CD4-positive, alpha-beta T cell treated with Interleukin-6 at 100 ng/mL for 8 hours (primary cell): ENCODE measurements around the gene SMIM26.
A peak's percentile ranks its signal among the peaks of the same experiment; 100 is the strongest.

ENCODE experiments used
- DNase-seq: peaks from one replicate; pipeline ENCODE4 v3.0.0-alpha.2; 2020; ENCODE audit warnings: mixed read lengths, low spot score

Gene SMIM26

GRCh38 chr20:18585134-18585533, 17.9 kb downstream of the SMIM26 start:
- no peak for DNase-seq

GRCh38 chr20:18587665-18588573, 20.7 kb downstream of the SMIM26 start, which contains the start of gene DTD1:
TSS of gene DTD1 (plus strand) at chr20:18588054. CDS start at chr20:18588073, 19 bp downstream.
- peak; percentile 78 for DNase-seq

GRCh38 chr20:18588574-18588933, 21.3 kb downstream of the SMIM26 start:
- no peak for DNase-seq

- DNase-seq, result no peak
Measured at GRCh38 chr20:18589941-18590674, 22.9 kb downstream of the SMIM26 start.

GRCh38 chr20:18596270-18596669, 29.0 kb downstream of the SMIM26 start:
- no peak for DNase-seq

GRCh38 chr20:18609741-18610140, 42.5 kb downstream of the SMIM26 start:
- DNase-seq, result no peak

GRCh38 chr20:18611492-18611891, 44.3 kb downstream of the SMIM26 start:
- no peak for DNase-seq

- no peak for DNase-seq
Measured at GRCh38 chr20:18613553-18613952, 46.3 kb downstream of the SMIM26 start.

GRCh38 chr20:18614244-18614643, 47.0 kb downstream of the SMIM26 start:
- no peak for DNase-seq

GRCh38 chr20:18615020-18615650, 47.9 kb downstream of the SMIM26 start:
- DNase-seq, result no peak
